Measurements from ENCODE around the gene PPIL4. TPM values are rescaled to one million over a fixed set of nuclear protein-coding genes. Genes with fewer than 3 reads are reported as not detected.
A peak's percentile ranks its signal among the peaks of the same experiment; 100 is the strongest.

The PPIL4 gene
- total and polyA plus RNA-seq, 2 of the 13 experiments (the other 11 are each of a cell fraction or from before 2014, with no cell fraction given) = 5.5 to 46.0 TPM

- TF ChIP-seq, protein P1, sequence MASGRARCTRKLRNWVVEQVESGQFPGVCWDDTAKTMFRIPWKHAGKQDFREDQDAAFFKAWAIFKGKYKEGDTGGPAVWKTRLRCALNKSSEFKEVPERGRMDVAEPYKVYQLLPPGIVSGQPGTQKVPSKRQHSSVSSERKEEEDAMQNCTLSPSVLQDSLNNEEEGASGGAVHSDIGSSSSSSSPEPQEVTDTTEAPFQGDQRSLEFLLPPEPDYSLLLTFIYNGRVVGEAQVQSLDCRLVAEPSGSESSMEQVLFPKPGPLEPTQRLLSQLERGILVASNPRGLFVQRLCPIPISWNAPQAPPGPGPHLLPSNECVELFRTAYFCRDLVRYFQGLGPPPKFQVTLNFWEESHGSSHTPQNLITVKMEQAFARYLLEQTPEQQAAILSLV (CRISPR knock-in tag; IDR thresholded peaks at IDR 0.05; ENCODE audit: borderline replicate concordance) = peak; percentile 77
- TF ChIP-seq IKZF5 (CRISPR knock-in tag; IDR thresholded peaks at IDR 0.05) = peak; percentile 96
- TF ChIP-seq KLF16 (CRISPR knock-in tag; IDR thresholded peaks at IDR 0.05) = peak in 1 of 2 experiments; percentile 97; a peak in 2 of 4 replicates
- TF ChIP-seq TMF1 (CRISPR knock-in tag; IDR thresholded peaks at IDR 0.05; ENCODE audit: low read depth) = peak; percentile 53
- 0 out of 2 replicates have a peak, but pooled peaks have one; percentile 54 for TF ChIP-seq RNF2 (conservative IDR thresholded peaks at IDR 0.05; ENCODE audit: low read depth)
- no peak for TF ChIP-seq TRIM24 (CRISPR knock-in tag; IDR thresholded peaks at IDR 0.05)
- TF ChIP-seq, protein P2, sequence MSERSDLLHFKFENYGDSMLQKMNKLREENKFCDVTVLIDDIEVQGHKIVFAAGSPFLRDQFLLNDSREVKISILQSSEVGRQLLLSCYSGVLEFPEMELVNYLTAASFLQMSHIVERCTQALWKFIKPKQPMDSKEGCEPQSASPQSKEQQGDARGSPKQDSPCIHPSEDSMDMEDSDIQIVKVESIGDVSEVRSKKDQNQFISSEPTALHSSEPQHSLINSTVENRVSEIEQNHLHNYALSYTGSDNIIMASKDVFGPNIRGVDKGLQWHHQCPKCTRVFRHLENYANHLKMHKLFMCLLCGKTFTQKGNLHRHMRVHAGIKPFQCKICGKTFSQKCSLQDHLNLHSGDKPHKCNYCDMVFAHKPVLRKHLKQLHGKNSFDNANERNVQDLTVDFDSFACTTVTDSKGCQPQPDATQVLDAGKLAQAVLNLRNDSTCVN (CRISPR knock-in tag; IDR thresholded peaks at IDR 0.05; ENCODE audit: borderline replicate concordance) = peak; percentile 72
- peak; percentile 95 for TF ChIP-seq ZNF547 (CRISPR knock-in tag; IDR thresholded peaks at IDR 0.05)
- TF ChIP-seq, protein P3, sequence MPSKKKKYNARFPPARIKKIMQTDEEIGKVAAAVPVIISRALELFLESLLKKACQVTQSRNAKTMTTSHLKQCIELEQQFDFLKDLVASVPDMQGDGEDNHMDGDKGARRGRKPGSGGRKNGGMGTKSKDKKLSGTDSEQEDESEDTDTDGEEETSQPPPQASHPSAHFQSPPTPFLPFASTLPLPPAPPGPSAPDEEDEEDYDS (CRISPR knock-in tag; IDR thresholded peaks at IDR 0.05) = peak; percentile 83
- peak; percentile 76 for TF ChIP-seq SP2 (CRISPR knock-in tag; IDR thresholded peaks at IDR 0.05)
- TF ChIP-seq AKAP8 (CRISPR knock-in tag; IDR thresholded peaks at IDR 0.05) = peak; percentile 49
- no peak; the same call in 1 of the 2 replicates for TF ChIP-seq MTERF4 (CRISPR knock-in tag; IDR thresholded peaks at IDR 0.05)
- TF ChIP-seq KAT8 (CRISPR knock-in tag; IDR thresholded peaks at IDR 0.05) = peak; percentile 100
- TF ChIP-seq, protein P4, sequence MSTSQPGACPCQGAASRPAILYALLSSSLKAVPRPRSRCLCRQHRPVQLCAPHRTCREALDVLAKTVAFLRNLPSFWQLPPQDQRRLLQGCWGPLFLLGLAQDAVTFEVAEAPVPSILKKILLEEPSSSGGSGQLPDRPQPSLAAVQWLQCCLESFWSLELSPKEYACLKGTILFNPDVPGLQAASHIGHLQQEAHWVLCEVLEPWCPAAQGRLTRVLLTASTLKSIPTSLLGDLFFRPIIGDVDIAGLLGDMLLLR (CRISPR knock-in tag; IDR thresholded peaks at IDR 0.05) = peak; percentile 19; the same call in 1 of the 2 replicates
- TF ChIP-seq ZFP37 (CRISPR knock-in tag; IDR thresholded peaks at IDR 0.05; ENCODE audit: borderline replicate concordance) = peak; percentile 89; the same call in 1 of the 2 replicates
- peak; percentile 97; the same call in 2 of the 3 replicates for TF ChIP-seq MXI1 (IDR thresholded peaks at IDR 0.05; ENCODE audit: borderline replicate concordance, low read depth, low read length)
- peak; percentile 88; the same call in 1 of the 2 replicates for TF ChIP-seq SALL2 (CRISPR knock-in tag; IDR thresholded peaks at IDR 0.05)
- TF ChIP-seq PLRG1 (conservative IDR thresholded peaks at IDR 0.05) = no peak
- no peak for TF ChIP-seq ZNF713 (CRISPR knock-in tag; IDR thresholded peaks at IDR 0.05)
- TF ChIP-seq NR1H2 (CRISPR knock-in tag; IDR thresholded peaks at IDR 0.05; ENCODE audit: borderline replicate concordance, low read depth) = no peak; the same call in 1 of the 2 replicates
- no peak for TF ChIP-seq JARID2 (CRISPR knock-in tag; IDR thresholded peaks at IDR 0.05; ENCODE audit: insufficient replicate concordance)
- TF ChIP-seq HMGXB4 (CRISPR knock-in tag; IDR thresholded peaks at IDR 0.05; ENCODE audit: borderline replicate concordance in 1 of 2, low read depth in 1 of 2) = peak; percentile 97 to 98
Measured at GRCh38 chr6:149545754-149546471, at the start of gene PPIL4 (continued).
